ENCODE data around the gene ZNF718.
"Not testable (repeated sequence)": the region's sequence is repeated elsewhere in the genome, so short reads cannot be mapped to it uniquely, and the experiment has no call there.

Gene ZNF718

GRCh38 chr4:161496-162284, 37.4 kb downstream of the ZNF718 start:
- DNase-seq, result peak; percentile 4

- not testable (repeated sequence) for DNase-seq
These were observed 45.3 kb downstream of the ZNF718 start for GRCh38 chr4:169640-170039.

- DNase-seq, result not testable (repeated sequence)
These were observed 47.0 kb downstream of the ZNF718 start for GRCh38 chr4:171318-171717.

- no peak for DNase-seq
These were observed 49.5 kb downstream of the ZNF718 start for GRCh38 chr4:173666-174314.

- no peak for DNase-seq
These were observed 51.7 kb downstream of the ZNF718 start for GRCh38 chr4:175986-176385.

- no peak for DNase-seq
These were observed 52.7 kb downstream of the ZNF718 start for GRCh38 chr4:176995-177394.

GRCh38 chr4:182225-182624, 57.9 kb downstream of the ZNF718 start:
- not testable (repeated sequence) for DNase-seq

- DNase-seq, result no peak
These were observed 63.8 kb downstream of the ZNF718 start for GRCh38 chr4:188091-188490.

GRCh38 chr4:195159-195558, 70.9 kb downstream of the ZNF718 start:
- DNase-seq, result peak; percentile 28

GRCh38 chr4:200936-201335, 76.6 kb downstream of the ZNF718 start:
- no peak for DNase-seq

- DNase-seq, result not testable (repeated sequence)
These were observed 78.5 kb downstream of the ZNF718 start for GRCh38 chr4:202822-203221.

- no peak for DNase-seq
These were observed 80.9 kb downstream of the ZNF718 start for GRCh38 chr4:205097-205756.

- DNase-seq, result no peak
These were observed 81.8 kb downstream of the ZNF718 start for GRCh38 chr4:206054-206453.

GRCh38 chr4:208416-209096, 84.3 kb downstream of the ZNF718 start:
- peak; percentile 31 for DNase-seq

- DNase-seq, result no peak
These were observed 86.8 kb downstream of the ZNF718 start for GRCh38 chr4:211033-211511.

GRCh38 chr4:212438-213188, 88.3 kb downstream of the ZNF718 start:
- DNase-seq, result no peak

- not testable (repeated sequence) for DNase-seq
These were observed 88.9 kb downstream of the ZNF718 start for GRCh38 chr4:213189-213535.

All from hematopoietic multipotent progenitor cell treated with erythropoietin and hydrocortisone succinate and interleukin-3 and kit ligand, for 6 days (in vitro differentiated cells).